ENCODE results near the gene IGSF3. TPM values are rescaled to one million over a fixed set of nuclear protein-coding genes. Genes with fewer than 3 reads are reported as not detected.
"Not testable (repeated sequence)": the region's sequence is repeated elsewhere in the genome, so short reads cannot be mapped to it uniquely, and the experiment has no call there.

IGSF3 gene
- total and polyA plus RNA-seq, 2 experiments from 2014 or later = 29.0 to 130 TPM

DNA sequence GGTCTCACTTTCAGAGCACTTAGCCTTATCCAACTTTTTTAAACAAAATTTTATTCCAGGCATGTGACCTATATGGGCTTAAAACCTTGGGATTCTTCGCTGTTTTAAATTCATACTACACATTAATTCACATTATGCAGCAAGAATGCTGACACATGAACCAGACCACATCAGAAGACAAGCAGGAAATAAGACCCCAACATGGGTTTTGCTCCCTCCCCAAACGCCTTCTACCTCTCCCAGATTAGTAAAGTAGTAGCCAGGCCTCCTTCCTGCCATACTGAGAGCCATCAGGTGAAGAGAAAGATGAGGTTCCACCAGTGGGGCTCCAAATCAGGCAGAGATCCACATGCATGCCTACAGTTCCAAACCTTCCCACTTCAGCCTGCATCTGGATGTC is 3.7 kb downstream of the IGSF3 start:
- no peak overlapping the region for H3K4me3 ChIP-seq

GRCh38 chr1:116661633-116662032 is 5.9 kb downstream of the IGSF3 start:
- TF ChIP-seq, protein P1, sequence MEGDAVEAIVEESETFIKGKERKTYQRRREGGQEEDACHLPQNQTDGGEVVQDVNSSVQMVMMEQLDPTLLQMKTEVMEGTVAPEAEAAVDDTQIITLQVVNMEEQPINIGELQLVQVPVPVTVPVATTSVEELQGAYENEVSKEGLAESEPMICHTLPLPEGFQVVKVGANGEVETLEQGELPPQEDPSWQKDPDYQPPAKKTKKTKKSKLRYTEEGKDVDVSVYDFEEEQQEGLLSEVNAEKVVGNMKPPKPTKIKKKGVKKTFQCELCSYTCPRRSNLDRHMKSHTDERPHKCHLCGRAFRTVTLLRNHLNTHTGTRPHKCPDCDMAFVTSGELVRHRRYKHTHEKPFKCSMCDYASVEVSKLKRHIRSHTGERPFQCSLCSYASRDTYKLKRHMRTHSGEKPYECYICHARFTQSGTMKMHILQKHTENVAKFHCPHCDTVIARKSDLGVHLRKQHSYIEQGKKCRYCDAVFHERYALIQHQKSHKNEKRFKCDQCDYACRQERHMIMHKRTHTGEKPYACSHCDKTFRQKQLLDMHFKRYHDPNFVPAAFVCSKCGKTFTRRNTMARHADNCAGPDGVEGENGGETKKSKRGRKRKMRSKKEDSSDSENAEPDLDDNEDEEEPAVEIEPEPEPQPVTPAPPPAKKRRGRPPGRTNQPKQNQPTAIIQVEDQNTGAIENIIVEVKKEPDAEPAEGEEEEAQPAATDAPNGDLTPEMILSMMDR (IDR thresholded peaks at IDR 0.05; ENCODE audit: low read depth, low read length) = no peak
- no peaks in the 10 kb centered on the region for H3K9me3 ChIP-seq (ENCODE audit: low read depth)

More for the DNA sequence above, 3.7 kb downstream of the IGSF3 start:
- H3K27ac ChIP-seq = no peak overlapping the region
- no peaks in the 10 kb centered on the region for H3K9me3 ChIP-seq (ENCODE audit: low read depth)
- H3K36me3 ChIP-seq = no peaks in the 10 kb centered on the region
- no peak for DNase-seq (ENCODE audit: low read depth in 1 of 2, low spot score in 1 of 2)
- TF ChIP-seq, protein P1 (IDR thresholded peaks at IDR 0.05; ENCODE audit: low read depth, low read length) = no peak
- no peaks in the 10 kb centered on the region for H3K27me3 ChIP-seq
- peaks cover 24% of the 10 kb centered on the region for H3K4me1 ChIP-seq (ENCODE audit: low read depth)

DNA sequence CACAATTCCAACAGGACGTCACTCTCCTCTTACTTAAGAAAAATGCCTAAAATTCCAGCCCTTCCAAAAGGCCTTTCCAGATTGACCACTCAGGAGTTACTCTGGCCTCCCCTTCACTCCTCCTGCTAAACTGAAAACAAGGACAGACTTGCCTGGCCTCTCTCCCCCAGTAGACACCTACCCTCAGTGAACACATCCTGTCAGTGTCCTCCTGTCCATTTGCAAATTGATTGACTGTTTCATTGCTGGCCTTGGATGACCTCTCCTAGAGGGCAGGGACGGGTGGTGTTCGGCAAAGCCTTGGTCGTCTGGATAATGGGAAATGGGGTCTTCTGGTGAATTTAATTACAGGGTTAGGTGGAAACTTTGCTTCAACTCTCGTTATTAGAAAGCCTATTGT is 8.9 kb downstream of the IGSF3 start:
- DNase-seq (ENCODE audit: low read depth in 1 of 2, low spot score in 1 of 2); H3K36me3 ChIP-seq; H3K9me3 ChIP-seq (ENCODE audit: low read depth); H3K4me3 ChIP-seq; H3K27me3 ChIP-seq: not testable (repeated sequence)
- peaks cover 19% of the 10 kb centered on the region for H3K4me1 ChIP-seq (ENCODE audit: low read depth)
- peak overlapping the region; percentile 76 for H3K27ac ChIP-seq

More at GRCh38 chr1:116661633-116662032, 5.9 kb downstream of the IGSF3 start:
- Histone ChIP-seq H3K27me3 (no peaks in the 10 kb centered on the region), H3K27ac (no peak overlapping the region), H3K36me3 (no peaks in the 10 kb centered on the region), H3K4me1 (ENCODE audit: low read depth) (peaks cover 27% of the 10 kb centered on the region), H3K4me3 (no peak overlapping the region)
- DNase-seq (ENCODE audit: low read depth in 1 of 2, low spot score in 1 of 2) = no peak

GRCh38 chr1:116657836-116658235 is 9.7 kb downstream of the IGSF3 start:
- not testable (repeated sequence) for H3K27me3 ChIP-seq; H3K4me3 ChIP-seq; H3K9me3 ChIP-seq (ENCODE audit: low read depth); H3K36me3 ChIP-seq; DNase-seq (ENCODE audit: low read depth in 1 of 2, low spot score in 1 of 2); H3K27ac ChIP-seq
- H3K4me1 ChIP-seq (ENCODE audit: low read depth) = peaks cover 21% of the 10 kb centered on the region

- H3K27me3 ChIP-seq = no peaks in the 10 kb centered on the region
- TF ChIP-seq, protein P1 (IDR thresholded peaks at IDR 0.05; ENCODE audit: low read depth, low read length) = no peak
Measured at GRCh38 chr1:116654351-116654750, 13.2 kb downstream of the IGSF3 start.

GRCh38 chr1:116652598-116652997 is 14.9 kb downstream of the IGSF3 start:
- not testable (repeated sequence) for DNase-seq (ENCODE audit: low read depth in 1 of 2, low spot score in 1 of 2); H3K27me3 ChIP-seq; H3K27ac ChIP-seq; H3K36me3 ChIP-seq; H3K4me3 ChIP-seq; H3K9me3 ChIP-seq (ENCODE audit: low read depth)
- H3K4me1 ChIP-seq (ENCODE audit: low read depth) = peaks cover 49% of the 10 kb centered on the region

More at GRCh38 chr1:116654351-116654750, 13.2 kb downstream of the IGSF3 start:
- H3K9me3 ChIP-seq (ENCODE audit: low read depth) = no peaks in the 10 kb centered on the region
- H3K4me1 ChIP-seq (ENCODE audit: low read depth) = peaks cover 41% of the 10 kb centered on the region
- H3K36me3 ChIP-seq = no peaks in the 10 kb centered on the region
- no peak overlapping the region for H3K27ac ChIP-seq
- no peak overlapping the region for H3K4me3 ChIP-seq
- no peak for DNase-seq (ENCODE audit: low read depth in 1 of 2, low spot score in 1 of 2)

DNA sequence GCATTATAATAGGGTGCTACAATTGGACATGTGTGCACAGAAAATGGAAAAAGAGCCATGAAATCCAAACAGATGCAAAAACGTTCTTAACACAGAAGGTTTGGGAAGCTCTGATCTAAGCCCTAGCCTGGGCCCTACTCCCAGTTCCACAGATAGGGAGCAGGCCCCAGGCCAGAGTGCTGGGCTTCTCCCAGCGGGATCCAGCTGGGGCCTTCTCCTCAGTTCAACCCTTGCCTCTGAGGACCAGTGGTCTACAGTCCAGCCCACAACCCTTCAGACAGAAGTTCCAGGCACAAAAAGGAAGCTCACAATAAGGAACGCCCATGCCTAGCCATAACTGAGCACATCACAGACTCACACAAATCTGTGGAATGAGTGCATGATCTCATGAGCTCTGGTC is 16.8 kb downstream of the IGSF3 start:
- peaks cover 66% of the 10 kb centered on the region for H3K4me1 ChIP-seq (ENCODE audit: low read depth)
- not testable (repeated sequence) for DNase-seq (ENCODE audit: low read depth in 1 of 2, low spot score in 1 of 2); H3K27me3 ChIP-seq; H3K4me3 ChIP-seq; H3K36me3 ChIP-seq; H3K9me3 ChIP-seq (ENCODE audit: low read depth)
- H3K27ac ChIP-seq = peak overlapping the region; percentile 95

DNA sequence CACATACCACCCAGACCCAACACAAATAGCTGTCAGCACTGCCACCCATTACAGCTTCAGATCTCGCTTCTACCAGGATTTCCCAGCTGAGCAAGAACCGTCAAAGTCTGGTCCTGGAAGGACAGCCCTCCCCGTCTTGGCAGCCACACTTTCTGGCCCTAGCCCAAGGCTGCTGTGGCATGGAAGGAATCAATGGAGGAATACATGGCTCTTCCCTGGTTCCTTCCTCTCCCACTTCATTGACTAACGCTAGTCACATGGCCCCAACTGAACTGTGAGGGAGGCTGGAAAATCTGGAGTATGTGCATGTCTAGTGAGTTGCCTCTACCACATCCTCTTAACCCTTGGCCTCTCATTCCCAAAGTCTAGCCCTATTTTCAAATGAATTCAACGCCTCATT is 18.5 kb downstream of the IGSF3 start:
- Histone ChIP-seq H3K27ac (peak overlapping the region; percentile 95), H3K4me1 (ENCODE audit: low read depth) (peaks cover 64% of the 10 kb centered on the region)
- not testable (repeated sequence) for H3K9me3 ChIP-seq (ENCODE audit: low read depth); H3K36me3 ChIP-seq; H3K4me3 ChIP-seq; H3K27me3 ChIP-seq
- peak in 1 of 2 donors; percentile 24 for DNase-seq (ENCODE audit: low read depth in 1 of 2, low spot score in 1 of 2)

GRCh38 chr1:116648325-116648724 is 19.2 kb downstream of the IGSF3 start:
- peak; percentile 12 to 94 for DNase-seq (ENCODE audit: low read depth in 1 of 2, low spot score in 1 of 2)
- H3K27me3 ChIP-seq; H3K9me3 ChIP-seq (ENCODE audit: low read depth); H3K4me3 ChIP-seq; H3K36me3 ChIP-seq: not testable (repeated sequence)
- peaks cover 61% of the 10 kb centered on the region for H3K4me1 ChIP-seq (ENCODE audit: low read depth)
- H3K27ac ChIP-seq = peak overlapping the region; percentile 95

- not testable (repeated sequence) for H3K9me3 ChIP-seq (ENCODE audit: low read depth); H3K4me3 ChIP-seq; DNase-seq (ENCODE audit: low read depth in 1 of 2, low spot score in 1 of 2); H3K36me3 ChIP-seq; H3K27me3 ChIP-seq
- Histone ChIP-seq H3K27ac (peak overlapping the region; percentile 95), H3K4me1 (ENCODE audit: low read depth) (peaks cover 60% of the 10 kb centered on the region)
Measured at GRCh38 chr1:116647186-116647585, 20.3 kb downstream of the IGSF3 start.

DNA sequence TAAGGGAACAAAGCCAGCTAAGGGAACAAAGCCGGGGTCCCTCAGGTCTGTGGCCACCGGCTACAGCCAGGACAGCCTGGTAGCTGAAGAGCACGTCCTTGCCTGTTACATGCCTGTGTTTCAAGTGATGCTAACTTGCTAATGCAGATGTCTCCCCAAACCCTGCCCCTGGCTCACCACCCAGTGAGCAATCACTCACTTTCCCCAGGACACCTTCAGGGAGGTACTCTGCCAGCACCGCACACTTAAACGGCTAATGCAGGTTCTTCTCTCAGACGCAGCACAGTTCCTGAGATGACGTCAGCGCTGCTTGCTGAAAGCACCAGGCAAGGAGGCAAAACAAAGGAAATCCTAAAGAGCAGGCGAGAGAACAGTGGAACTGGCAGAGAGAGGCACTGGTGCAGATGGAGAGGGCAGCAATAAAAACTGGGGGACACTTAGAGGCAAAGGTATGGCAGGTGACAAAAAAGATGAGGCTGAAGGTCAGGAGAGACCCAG is 20.8 kb downstream of the IGSF3 start:
- H3K4me3 ChIP-seq; H3K27me3 ChIP-seq; H3K9me3 ChIP-seq (ENCODE audit: low read depth); H3K36me3 ChIP-seq: not testable (repeated sequence)
- peak in 1 of 2 donors; percentile 23 for DNase-seq (ENCODE audit: low read depth in 1 of 2, low spot score in 1 of 2)
- H3K27ac ChIP-seq = peak overlapping the region; percentile 95
- peaks cover 57% of the 10 kb centered on the region for H3K4me1 ChIP-seq (ENCODE audit: low read depth)

All from cardiac muscle cell (in vitro differentiated cells and primary cell).